Stimulated activated CD4-positive, alpha-beta T cell treated with anti-CD3 and anti-CD28 coated beads, Interleukin-12 subunit alpha, Interleukin-12 subunit beta, amount 100 ng/mL, for 4 hours (primary cell): Measurements from ENCODE around the gene HPRT1.

Source experiments
- DNase-seq: peaks from one replicate; pipeline ENCODE4 v3.0.0-alpha.2; 2020

The HPRT1 gene

DNA sequence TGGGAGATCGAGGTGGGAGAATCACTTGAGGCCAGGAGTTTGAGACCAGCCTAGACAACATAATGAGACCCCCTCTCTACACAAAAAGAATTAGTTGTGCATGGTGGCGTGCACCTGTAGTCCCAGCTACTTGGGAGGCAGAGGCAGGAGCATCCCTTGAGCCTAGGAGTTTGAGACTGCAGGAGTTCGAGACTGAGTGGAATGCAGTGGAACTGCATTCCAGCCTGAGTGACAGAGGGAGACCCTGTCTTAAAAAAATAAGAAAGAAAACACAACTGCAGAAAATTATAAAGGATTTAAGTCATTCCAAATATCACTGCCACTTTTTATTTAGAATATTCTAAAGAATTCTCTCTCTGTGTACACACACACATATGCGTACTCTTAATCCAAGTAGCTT lies 18.4 kb downstream of the HPRT1 start:
- no peak for DNase-seq

GRCh38 chrX:134480061-134480460 lies 20.1 kb downstream of the HPRT1 start:
- DNase-seq = no peak

DNA sequence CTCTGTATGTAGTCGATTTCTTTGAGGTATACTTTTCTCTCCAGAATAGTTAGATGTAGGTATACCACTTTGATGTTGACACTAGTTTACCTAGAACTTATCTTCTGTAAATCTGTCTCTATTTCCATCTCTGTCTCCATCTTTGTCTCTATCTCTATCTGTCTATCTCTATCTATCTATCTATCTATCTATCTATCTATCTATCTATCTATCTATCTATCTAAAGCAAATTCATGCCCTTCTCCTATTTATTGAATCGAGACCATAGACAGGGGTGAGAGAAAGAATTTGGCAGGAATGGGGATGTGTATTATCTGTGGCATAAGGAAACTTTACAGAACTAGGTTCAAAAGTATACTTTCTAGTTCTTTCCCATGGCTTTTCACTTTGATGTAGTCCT lies 21.4 kb downstream of the HPRT1 start:
- DNase-seq = no peak

GRCh38 chrX:134482371-134482770 lies 22.4 kb downstream of the HPRT1 start:
- no peak for DNase-seq

- DNase-seq = no peak
Observed at GRCh38 chrX:134484039-134484438, 24.1 kb downstream of the HPRT1 start.

DNA sequence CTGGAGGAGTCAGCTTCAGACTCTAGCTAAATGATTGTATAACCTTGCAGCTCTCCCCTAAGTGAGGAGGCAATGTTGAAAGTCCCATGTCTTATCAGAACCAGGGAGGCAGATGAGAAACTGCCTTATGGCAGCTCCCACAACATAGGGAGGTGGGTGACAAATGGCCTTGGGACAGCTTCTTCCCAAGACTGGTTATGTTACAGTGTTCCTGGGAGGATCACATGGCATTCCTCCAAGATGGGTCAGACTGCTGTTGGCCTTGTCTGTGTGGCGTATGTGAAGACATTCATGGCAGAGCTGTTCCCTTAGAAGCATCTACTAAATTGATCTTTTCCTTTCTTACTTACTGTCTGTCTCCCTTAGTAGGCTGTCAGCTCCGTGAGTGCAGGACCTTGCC lies 42.0 kb downstream of the HPRT1 start:
- DNase-seq = no peak

DNA sequence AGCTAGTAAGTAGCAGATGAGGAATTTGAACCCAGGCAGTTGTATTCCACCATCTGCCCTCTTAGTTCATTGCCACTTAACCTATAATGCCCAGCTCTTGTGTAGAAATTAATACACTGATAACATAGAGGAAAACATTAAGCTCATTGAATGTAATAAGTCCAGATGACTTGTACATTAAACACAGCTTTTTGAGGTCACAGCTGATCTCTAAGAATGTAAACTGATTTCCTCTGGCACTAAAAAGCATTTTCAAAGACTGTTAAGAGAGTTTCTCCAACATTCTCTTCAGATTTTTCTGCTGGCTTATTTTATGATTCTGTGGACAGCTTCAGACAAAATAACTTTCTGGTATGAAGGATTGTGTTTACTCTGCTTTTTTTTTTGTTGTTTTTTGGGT lies 42.7 kb downstream of the HPRT1 start:
- no peak for DNase-seq

- no peak for DNase-seq
Observed at GRCh38 chrX:134512566-134512965, 52.6 kb downstream of the HPRT1 start.

DNA sequence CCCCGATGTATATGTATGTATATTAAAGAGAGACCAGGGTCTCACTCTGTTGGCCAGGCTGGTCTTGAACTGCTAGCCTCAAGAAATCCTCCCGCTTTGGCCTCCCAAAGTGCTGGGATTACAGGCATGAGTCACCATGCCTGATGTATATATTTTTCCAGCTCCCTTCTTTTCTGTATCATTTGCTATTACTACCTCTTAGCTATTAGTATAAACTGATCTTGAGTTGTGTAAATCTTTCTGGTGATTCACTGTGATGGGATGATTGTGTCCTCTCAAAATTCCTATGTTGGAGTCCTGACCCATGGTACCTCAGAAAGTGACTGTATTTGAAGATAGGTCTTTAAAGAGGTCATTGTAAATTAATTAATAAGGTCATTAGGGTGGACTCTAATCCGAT lies 53.1 kb downstream of the HPRT1 start:
- DNase-seq = no peak

DNA sequence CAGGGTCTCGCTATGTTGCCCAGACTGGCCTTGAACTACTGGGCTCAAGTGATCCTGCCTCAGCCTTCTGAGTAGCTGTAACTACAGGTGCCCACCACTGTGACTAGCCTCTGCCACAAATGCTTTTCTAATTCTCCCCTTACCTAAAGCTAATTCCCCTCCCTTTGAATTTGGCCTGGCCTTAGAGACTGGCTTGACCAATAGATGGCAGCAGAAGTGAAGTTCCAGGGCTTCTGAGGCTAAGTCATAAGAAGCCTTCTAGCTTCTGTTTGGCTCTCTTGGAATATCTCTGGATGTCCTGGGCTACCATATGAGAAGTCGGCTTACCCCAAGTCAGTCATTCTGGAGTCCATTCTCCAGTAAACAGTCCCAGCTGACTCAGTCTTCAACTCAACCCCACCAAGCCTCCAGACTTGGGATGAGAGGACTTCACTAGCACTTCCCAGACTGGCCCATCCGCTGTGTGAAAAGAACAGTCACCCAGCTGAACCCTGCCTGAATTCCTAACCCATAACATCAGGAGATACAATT lies 61.0 kb downstream of the HPRT1 start:
- DNase-seq = no peak

DNA sequence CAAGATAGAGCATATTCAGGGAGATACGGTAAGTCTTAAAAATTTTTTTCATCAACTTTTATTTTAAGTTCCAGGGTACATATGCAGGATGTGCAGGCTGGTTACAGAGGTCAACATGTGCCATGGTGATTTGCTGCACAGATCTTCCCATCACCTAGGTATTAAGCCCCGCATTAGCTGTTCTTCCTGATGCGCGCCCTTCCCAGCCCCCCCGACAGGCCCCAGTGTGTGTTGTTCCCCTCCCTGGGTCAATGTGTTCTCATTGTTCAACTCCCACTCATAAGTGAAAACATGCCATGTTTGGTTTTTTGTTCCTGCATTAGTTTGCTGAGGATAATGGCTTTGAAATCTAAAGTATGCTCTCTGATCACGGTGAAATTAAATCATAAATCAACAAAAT lies 64.2 kb downstream of the HPRT1 start:
- DNase-seq = no peak

DNA sequence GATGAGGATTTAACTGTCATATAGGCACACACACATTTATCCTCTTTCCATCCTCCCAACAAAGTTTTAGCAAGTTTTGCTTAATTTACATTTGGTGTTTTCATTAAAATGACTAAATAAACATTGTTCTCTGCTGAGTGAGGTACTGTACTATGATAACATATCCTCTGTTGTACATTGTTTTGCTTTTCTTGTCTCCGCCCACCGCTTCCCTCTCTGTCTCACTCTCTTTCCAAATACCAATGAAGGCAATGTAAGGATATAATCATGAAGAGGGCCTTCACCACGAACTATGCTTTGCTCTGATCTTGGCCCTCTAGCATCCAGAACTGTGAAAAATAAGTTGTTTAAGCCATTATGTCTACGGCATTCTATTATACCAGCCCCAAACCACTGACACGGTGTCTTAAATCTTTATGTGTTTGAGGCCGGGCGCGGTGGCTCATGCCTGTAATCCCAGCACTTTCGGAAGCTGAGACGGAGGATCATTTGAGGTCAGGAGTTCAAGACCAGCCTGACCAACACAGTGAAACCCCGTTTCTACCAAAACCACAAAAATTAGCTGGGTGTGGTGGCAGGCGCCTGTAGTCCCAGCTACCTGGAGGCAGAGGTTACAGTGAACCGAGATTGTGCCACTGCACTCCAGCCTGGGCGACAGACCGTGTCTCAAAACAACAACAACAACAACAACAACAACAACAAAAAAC lies 65.3 kb downstream of the HPRT1 start:
- no peak for DNase-seq

- no peak for DNase-seq
Observed at GRCh38 chrX:134526399-134526798, 66.4 kb downstream of the HPRT1 start.

GRCh38 chrX:134528960-134529359 lies 69.0 kb downstream of the HPRT1 start:
- DNase-seq = no peak

DNA sequence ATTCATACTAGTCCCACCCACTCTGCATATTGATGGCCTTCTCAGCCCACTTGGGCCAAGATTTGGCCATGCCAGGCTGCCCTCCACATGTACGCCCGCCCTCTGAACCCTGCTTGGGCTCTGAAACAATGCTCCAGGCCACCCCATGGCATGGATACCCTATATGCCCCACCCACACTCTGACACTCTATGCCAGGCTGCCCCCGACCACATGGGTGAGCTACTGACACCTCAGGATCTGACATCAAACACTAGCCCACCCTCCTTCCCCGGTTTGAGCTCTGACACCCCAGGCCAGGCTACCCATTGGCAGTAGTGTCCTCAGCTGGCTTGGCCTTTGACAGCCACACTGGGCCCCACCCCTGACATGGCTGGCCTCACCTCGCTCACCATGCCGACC lies 69.5 kb downstream of the HPRT1 start:
- DNase-seq = no peak

- DNase-seq = no peak
Observed at GRCh38 chrX:134530845-134531244, 70.9 kb downstream of the HPRT1 start.

- DNase-seq = no peak
Observed at GRCh38 chrX:134533352-134533751, 73.4 kb downstream of the HPRT1 start.

- DNase-seq = no peak
Observed at GRCh38 chrX:134533952-134534351, 74.0 kb downstream of the HPRT1 start.

DNA sequence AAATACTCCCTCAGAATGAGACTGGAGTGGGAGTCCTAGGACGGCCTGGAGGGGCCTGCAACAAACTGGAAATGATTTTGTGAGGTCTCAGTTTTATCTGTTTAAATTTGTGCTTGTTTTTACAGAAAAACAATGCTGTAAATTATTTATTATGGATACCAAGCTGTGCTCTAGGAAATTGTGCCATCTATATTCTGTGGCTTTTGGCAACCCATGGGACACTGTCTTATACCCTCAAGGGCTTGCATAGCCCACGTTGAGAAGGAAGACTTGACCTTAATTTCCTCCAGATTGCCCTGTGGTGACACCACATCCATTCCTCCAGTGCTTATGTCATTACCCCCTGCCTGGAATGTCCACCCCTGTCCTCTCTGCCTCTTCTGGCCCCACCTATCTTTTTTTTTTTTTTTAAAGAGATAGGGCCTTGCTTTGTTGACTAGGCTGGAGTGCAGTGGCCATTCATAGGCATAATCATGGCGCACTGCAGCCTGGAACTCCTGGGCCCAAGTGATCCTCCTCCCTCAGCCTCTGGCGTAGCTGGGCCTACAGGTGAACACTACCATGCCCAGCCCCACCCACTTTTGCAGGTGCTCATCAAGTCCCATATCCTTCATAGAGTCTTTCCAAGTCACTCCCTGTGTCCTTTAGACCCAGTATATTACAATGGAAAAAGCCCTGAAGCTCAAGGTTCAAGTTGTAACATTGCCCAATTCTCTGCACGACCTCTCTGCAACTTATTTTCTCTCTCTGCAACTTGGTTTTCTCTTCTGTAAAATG lies 77.4 kb downstream of the HPRT1 start:
- DNase-seq = no peak

GRCh38 chrX:134538316-134538715 lies 78.4 kb downstream of the HPRT1 start:
- no peak for DNase-seq

GRCh38 chrX:134541906-134542305 lies 81.9 kb downstream of the HPRT1 start:
- no peak for DNase-seq

GRCh38 chrX:134542485-134542884 lies 82.5 kb downstream of the HPRT1 start:
- DNase-seq = no peak

GRCh38 chrX:134543288-134543687 lies 83.3 kb downstream of the HPRT1 start:
- DNase-seq = no peak

GRCh38 chrX:134544135-134544512 lies 84.2 kb downstream of the HPRT1 start:
- DNase-seq = no peak
